ENCODE measurements around the gene CLEC17A. TPM values are rescaled to one million over a fixed set of nuclear protein-coding genes. Genes with fewer than 3 reads are reported as not detected.

Gene CLEC17A
- polyA plus RNA-seq, 2 of the 4 experiments (the other 2 are of a cell fraction): not detected

DNA sequence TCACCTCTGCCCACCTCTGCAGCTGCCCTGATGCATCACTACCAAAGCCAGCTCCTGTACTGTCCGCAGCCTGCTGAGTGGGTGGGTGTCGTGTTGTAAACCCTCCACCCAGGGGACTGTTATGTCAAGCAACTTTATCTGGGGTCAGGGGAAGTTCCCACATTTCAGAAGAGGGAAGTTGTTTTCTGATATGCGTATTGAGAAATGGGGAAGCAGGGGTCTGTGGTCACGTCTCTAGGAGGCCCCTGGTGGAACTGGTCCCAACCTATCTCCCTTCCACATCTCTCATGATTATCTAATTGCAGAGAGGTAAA, 31.2 kb downstream of the CLEC17A start:
- ChIA-PET POLR2A (no interaction called here), CTCF (interaction anchor here (0.5 to 0.6 kb wide), 2 partner anchors 363 to 1125 kb away, joined by 3 read pairs; no protein-coding TSS in a partner anchor)
- no peak for TF ChIP-seq NFE2L2 (conservative IDR thresholded peaks at IDR 0.05; ENCODE audit: low read length)
- TF ChIP-seq, protein P1, sequence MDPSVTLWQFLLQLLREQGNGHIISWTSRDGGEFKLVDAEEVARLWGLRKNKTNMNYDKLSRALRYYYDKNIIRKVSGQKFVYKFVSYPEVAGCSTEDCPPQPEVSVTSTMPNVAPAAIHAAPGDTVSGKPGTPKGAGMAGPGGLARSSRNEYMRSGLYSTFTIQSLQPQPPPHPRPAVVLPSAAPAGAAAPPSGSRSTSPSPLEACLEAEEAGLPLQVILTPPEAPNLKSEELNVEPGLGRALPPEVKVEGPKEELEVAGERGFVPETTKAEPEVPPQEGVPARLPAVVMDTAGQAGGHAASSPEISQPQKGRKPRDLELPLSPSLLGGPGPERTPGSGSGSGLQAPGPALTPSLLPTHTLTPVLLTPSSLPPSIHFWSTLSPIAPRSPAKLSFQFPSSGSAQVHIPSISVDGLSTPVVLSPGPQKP (IDR thresholded peaks at IDR 0.05; ENCODE audit: low read depth, low read length): no peak
- TF ChIP-seq, protein P2, sequence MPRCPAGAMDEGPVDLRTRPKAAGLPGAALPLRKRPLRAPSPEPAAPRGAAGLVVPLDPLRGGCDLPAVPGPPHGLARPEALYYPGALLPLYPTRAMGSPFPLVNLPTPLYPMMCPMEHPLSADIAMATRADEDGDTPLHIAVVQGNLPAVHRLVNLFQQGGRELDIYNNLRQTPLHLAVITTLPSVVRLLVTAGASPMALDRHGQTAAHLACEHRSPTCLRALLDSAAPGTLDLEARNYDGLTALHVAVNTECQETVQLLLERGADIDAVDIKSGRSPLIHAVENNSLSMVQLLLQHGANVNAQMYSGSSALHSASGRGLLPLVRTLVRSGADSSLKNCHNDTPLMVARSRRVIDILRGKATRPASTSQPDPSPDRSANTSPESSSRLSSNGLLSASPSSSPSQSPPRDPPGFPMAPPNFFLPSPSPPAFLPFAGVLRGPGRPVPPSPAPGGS (IDR thresholded peaks at IDR 0.05): no peak
- no peak for TF ChIP-seq EP300 (IDR thresholded peaks at IDR 0.05)
- TF ChIP-seq, protein P3, sequence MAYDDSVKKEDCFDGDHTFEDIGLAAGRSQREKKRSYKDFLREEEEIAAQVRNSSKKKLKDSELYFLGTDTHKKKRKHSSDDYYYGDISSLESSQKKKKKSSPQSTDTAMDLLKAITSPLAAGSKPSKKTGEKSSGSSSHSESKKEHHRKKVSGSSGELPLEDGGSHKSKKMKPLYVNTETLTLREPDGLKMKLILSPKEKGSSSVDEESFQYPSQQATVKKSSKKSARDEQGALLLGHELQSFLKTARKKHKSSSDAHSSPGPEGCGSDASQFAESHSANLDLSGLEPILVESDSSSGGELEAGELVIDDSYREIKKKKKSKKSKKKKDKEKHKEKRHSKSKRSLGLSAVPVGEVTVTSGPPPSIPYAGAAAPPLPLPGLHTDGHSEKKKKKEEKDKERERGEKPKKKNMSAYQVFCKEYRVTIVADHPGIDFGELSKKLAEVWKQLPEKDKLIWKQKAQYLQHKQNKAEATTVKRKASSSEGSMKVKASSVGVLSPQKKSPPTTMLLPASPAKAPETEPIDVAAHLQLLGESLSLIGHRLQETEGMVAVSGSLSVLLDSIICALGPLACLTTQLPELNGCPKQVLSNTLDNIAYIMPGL (CRISPR knock-in tag; IDR thresholded peaks at IDR 0.05; ENCODE audit: borderline replicate concordance): no peak
- no peak for TF ChIP-seq RARB (CRISPR knock-in tag; IDR thresholded peaks at IDR 0.05)
- no peak for TF ChIP-seq JUN (IDR thresholded peaks at IDR 0.05)
- TF ChIP-seq KDM5A (IDR thresholded peaks at IDR 0.05): no peak
- no peak for TF ChIP-seq CBX2 (IDR thresholded peaks at IDR 0.05; ENCODE audit: borderline replicate concordance, low read depth)
- TF ChIP-seq FOSB (CRISPR knock-in tag; IDR thresholded peaks at IDR 0.05): no peak
- no peak for TF ChIP-seq EHMT2 (IDR thresholded peaks at IDR 0.05; ENCODE audit: low read depth)
- TF ChIP-seq, protein P4, sequence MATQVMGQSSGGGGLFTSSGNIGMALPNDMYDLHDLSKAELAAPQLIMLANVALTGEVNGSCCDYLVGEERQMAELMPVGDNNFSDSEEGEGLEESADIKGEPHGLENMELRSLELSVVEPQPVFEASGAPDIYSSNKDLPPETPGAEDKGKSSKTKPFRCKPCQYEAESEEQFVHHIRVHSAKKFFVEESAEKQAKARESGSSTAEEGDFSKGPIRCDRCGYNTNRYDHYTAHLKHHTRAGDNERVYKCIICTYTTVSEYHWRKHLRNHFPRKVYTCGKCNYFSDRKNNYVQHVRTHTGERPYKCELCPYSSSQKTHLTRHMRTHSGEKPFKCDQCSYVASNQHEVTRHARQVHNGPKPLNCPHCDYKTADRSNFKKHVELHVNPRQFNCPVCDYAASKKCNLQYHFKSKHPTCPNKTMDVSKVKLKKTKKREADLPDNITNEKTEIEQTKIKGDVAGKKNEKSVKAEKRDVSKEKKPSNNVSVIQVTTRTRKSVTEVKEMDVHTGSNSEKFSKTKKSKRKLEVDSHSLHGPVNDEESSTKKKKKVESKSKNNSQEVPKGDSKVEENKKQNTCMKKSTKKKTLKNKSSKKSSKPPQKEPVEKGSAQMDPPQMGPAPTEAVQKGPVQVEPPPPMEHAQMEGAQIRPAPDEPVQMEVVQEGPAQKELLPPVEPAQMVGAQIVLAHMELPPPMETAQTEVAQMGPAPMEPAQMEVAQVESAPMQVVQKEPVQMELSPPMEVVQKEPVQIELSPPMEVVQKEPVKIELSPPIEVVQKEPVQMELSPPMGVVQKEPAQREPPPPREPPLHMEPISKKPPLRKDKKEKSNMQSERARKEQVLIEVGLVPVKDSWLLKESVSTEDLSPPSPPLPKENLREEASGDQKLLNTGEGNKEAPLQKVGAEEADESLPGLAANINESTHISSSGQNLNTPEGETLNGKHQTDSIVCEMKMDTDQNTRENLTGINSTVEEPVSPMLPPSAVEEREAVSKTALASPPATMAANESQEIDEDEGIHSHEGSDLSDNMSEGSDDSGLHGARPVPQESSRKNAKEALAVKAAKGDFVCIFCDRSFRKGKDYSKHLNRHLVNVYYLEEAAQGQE (IDR thresholded peaks at IDR 0.05): no peak
- TF ChIP-seq, protein P5, sequence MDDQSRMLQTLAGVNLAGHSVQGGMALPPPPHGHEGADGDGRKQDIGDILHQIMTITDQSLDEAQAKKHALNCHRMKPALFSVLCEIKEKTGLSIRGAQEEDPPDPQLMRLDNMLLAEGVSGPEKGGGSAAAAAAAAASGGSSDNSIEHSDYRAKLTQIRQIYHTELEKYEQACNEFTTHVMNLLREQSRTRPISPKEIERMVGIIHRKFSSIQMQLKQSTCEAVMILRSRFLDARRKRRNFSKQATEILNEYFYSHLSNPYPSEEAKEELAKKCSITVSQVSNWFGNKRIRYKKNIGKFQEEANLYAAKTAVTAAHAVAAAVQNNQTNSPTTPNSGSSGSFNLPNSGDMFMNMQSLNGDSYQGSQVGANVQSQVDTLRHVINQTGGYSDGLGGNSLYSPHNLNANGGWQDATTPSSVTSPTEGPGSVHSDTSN (IDR thresholded peaks at IDR 0.05): no peak
- no peak for TF ChIP-seq ZSCAN20 (CRISPR knock-in tag; IDR thresholded peaks at IDR 0.05)
- no peak for ATAC-seq
- DNase-seq (ENCODE audit: low read depth in 1 of 2, low spot score in 1 of 2): no peak
- FAIRE-seq: no peak
- Histone ChIP-seq H3K4me2 (no peak overlapping the region), H3K27ac (no peak overlapping the region), H3K4me3 (no peak overlapping the region), H3K4me1 (no peaks in the 10 kb centered on the region), H3K9me3 (peaks cover 4% of the 10 kb centered on the region; the same call in 2 of the 3 replicates)
- 52% methylated on average over 2 of the region's 4 CpGs for WGBS (ENCODE audit: missing lambda C conversion rate)

DNA sequence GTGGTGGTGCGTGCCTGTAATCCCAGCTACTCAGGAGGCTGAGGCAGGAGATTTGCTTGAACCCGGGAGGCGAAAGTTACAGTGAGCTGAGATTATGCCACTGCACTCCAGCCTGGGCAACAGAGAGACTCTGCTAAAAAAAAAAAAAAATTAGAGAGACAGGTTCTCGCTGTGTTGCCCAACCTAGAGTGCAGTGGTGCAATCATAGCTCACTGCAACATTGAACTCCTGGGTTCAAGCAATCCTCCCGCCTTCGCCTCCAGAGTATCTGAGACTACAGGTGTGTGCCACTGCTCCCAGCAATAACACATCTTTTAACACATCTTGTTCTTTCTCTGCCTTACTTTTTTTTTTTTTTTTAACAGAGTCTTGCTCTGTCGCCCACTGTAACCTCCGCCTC, 32.7 kb downstream of the CLEC17A start:
- Histone ChIP-seq H3K4me2 (no peak overlapping the region), H3K9me3 (peaks cover 15% of the 10 kb centered on the region), H3K27ac (no peak overlapping the region), H3K4me3 (no peak overlapping the region), H3K4me1 (no peaks in the 10 kb centered on the region)
- no peak for DNase-seq (ENCODE audit: low read depth in 1 of 2, low spot score in 1 of 2)
- 51% methylated on average over 8 of the region's 8 CpGs for whole genome bisulfite sequencing (ENCODE audit: missing lambda C conversion rate)
- FAIRE-seq: no peak
- ChIA-PET POLR2A (no interaction called here), CTCF (no interaction called here)
- no peak for ATAC-seq
- TF ChIP-seq HOXB13 (CRISPR knock-in tag; IDR thresholded peaks at IDR 0.05; ENCODE audit: low read depth) (no peak), ZSCAN20 (CRISPR knock-in tag; IDR thresholded peaks at IDR 0.05) (no peak), MAZ (IDR thresholded peaks at IDR 0.05; ENCODE audit: borderline replicate concordance, low read depth, low read length) (no peak), NR3C1 (IDR thresholded peaks at IDR 0.05) (no peak), CBX8 (IDR thresholded peaks at IDR 0.05) (no peak), GATA3 (IDR thresholded peaks at IDR 0.05; ENCODE audit: borderline replicate concordance) (no peak), FOSL2 (IDR thresholded peaks at IDR 0.05) (no peak), FOSL2 (CRISPR knock-in tag; IDR thresholded peaks at IDR 0.05) (no peak)
- TF ChIP-seq, protein P6, sequence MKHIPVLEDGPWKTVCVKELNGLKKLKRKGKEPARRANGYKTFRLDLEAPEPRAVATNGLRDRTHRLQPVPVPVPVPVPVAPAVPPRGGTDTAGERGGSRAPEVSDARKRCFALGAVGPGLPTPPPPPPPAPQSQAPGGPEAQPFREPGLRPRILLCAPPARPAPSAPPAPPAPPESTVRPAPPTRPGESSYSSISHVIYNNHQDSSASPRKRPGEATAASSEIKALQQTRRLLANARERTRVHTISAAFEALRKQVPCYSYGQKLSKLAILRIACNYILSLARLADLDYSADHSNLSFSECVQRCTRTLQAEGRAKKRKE (CRISPR knock-in tag; IDR thresholded peaks at IDR 0.05; ENCODE audit: low read depth): no peak
